Osteocyte (in vitro differentiated cells): ENCODE measurements around the gene RPP40. TPM values are rescaled to one million over a fixed set of nuclear protein-coding genes. Genes with fewer than 3 reads are reported as not detected.
"Not testable (repeated sequence)": the region's sequence is repeated elsewhere in the genome, so short reads cannot be mapped to it uniquely, and the experiment has no call there.

Experiments
- DNase-seq: peaks from one replicate; pipeline ENCODE4 v3.0.0; 2021; ENCODE audit warnings: mixed read lengths; ENCODE audit not compliant: unreplicated experiment; ENCODE audit errors: extremely low spot score
- H3K27ac Mint-ChIP-seq: one replicate; pipeline ENCODE4 v1.8.0; 2021; ENCODE audit warnings: mild to moderate bottlenecking, mixed read lengths; ENCODE audit not compliant: unreplicated experiment
- H3K27me3 Mint-ChIP-seq: one replicate; pipeline ENCODE4 v1.8.0; 2021; ENCODE audit warnings: mixed read lengths; ENCODE audit not compliant: unreplicated experiment
- H3K36me3 Mint-ChIP-seq: one replicate; pipeline ENCODE4 v1.8.0; 2021; ENCODE audit warnings: mixed read lengths; ENCODE audit not compliant: unreplicated experiment
- H3K4me1 Mint-ChIP-seq: one replicate; pipeline ENCODE4 v1.8.0; 2021; ENCODE audit warnings: mixed read lengths; ENCODE audit not compliant: unreplicated experiment
- H3K4me3 Mint-ChIP-seq: one replicate; pipeline ENCODE4 v1.8.0; 2021; ENCODE audit warnings: mild to moderate bottlenecking, moderate library complexity, mixed read lengths; ENCODE audit not compliant: unreplicated experiment
- H3K9me3 Mint-ChIP-seq: one replicate; pipeline ENCODE4 v1.8.0; 2021; ENCODE audit warnings: mixed read lengths; ENCODE audit not compliant: unreplicated experiment
- CTCF ChIP-seq: fragments of 200-600 bp; sonication (generic); IDR thresholded peaks from 2 replicates; pipeline ENCODE4 v1.5.0; 2021; ENCODE audit warnings: antibody characterized with exemption, mild to moderate bottlenecking, moderate library complexity
- total RNA-seq: library from RNA; stranded (reverse); gene quantifications from 2 replicates; pipeline ENCODE4 v1.2.1, GENCODE V29; 2021

RPP40 gene
- total RNA-seq, 1 donor from 2014 or later = 5.6 TPM

GRCh38 chr6:5034736-5035135 is 30.9 kb upstream of the RPP40 start:
- DNase-seq = no peak
- Mint-ChIP-seq H3K4me3 (no peak overlapping the region), H3K4me1 (peaks cover 20% of the 10 kb centered on the region), H3K36me3 (no peaks in the 10 kb centered on the region), H3K9me3 (no peaks in the 10 kb centered on the region), H3K27ac (no peak overlapping the region), H3K27me3 (no peaks in the 10 kb centered on the region)
- no peak for TF ChIP-seq CTCF

GRCh38 chr6:5034328-5034727 is 30.5 kb upstream of the RPP40 start:
- H3K4me1 Mint-ChIP-seq = peaks cover 20% of the 10 kb centered on the region
- no peak for TF ChIP-seq CTCF
- H3K27me3 Mint-ChIP-seq = no peaks in the 10 kb centered on the region
- no peaks in the 10 kb centered on the region for H3K9me3 Mint-ChIP-seq
- no peak overlapping the region for H3K27ac Mint-ChIP-seq
- no peaks in the 10 kb centered on the region for H3K36me3 Mint-ChIP-seq
- H3K4me3 Mint-ChIP-seq = no peak overlapping the region
- no peak for DNase-seq

- not testable (repeated sequence) for H3K27me3 Mint-ChIP-seq, H3K9me3 Mint-ChIP-seq, H3K36me3 Mint-ChIP-seq, DNase-seq, H3K27ac Mint-ChIP-seq
- Mint-ChIP-seq H3K4me3 (peak overlapping the region; percentile 53), H3K4me1 (peaks cover 20% of the 10 kb centered on the region)
Observed at GRCh38 chr6:5033214-5033904, 29.5 kb upstream of the RPP40 start.

- DNase-seq, H3K9me3 Mint-ChIP-seq, H3K27ac Mint-ChIP-seq, H3K36me3 Mint-ChIP-seq, H3K27me3 Mint-ChIP-seq: not testable (repeated sequence)
- Mint-ChIP-seq H3K4me3 (peak overlapping the region; percentile 53), H3K4me1 (peaks cover 20% of the 10 kb centered on the region)
Observed at GRCh38 chr6:5032706-5033105, 28.9 kb upstream of the RPP40 start.

- Mint-ChIP-seq H3K4me1 (peaks cover 21% of the 10 kb centered on the region), H3K27me3 (no peaks in the 10 kb centered on the region), H3K27ac (no peak overlapping the region), H3K9me3 (no peaks in the 10 kb centered on the region), H3K4me3 (no peak overlapping the region), H3K36me3 (no peaks in the 10 kb centered on the region)
- DNase-seq = no peak
- TF ChIP-seq CTCF = no peak
Observed at GRCh38 chr6:5031150-5031549, 27.3 kb upstream of the RPP40 start.

DNA sequence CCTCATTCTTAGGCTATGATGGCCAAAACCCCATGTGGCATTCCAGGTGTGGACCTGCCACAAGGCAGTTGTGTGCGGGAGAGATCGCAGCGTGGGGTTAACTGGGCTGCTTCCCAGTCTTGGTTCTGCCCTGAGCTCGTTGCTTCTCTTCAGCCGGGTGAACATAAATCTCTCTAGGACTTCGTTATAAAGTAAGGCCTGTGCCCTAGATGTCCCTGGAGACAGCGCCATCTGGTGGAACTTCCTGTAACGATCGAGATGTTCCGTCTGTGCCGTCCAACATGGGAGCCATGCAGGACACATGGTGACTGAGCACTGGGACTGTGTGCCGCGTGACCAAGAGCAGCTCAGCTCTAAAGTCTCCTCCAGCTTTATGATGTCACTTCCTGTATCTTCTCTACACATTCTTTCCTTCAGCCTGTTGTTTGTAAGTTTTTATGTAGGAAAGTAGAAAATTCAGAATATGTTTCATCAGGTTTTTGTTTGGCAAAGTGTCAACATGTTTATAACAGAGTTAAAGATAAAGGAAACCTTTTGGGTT is 26.8 kb upstream of the RPP40 start:
- Mint-ChIP-seq H3K27me3 (no peaks in the 10 kb centered on the region), H3K36me3 (no peaks in the 10 kb centered on the region), H3K4me3 (no peak overlapping the region), H3K4me1 (peaks cover 23% of the 10 kb centered on the region), H3K27ac (peak overlapping the region; percentile 18), H3K9me3 (no peaks in the 10 kb centered on the region)
- DNase-seq = peak; percentile 87
- peak; percentile 67 for TF ChIP-seq CTCF
